Stimulated activated CD8-positive, alpha-beta memory T cell treated with anti-CD3 and anti-CD28 coated beads, Interleukin-15, amount 100 ng/mL, for 1 hour (primary cell): Measurements from ENCODE around the gene PRR5L.

Experiments
- DNase-seq: peaks from one replicate; pipeline ENCODE4 v3.0.0-alpha.2; 2020; ENCODE audit warnings: low read depth

Gene PRR5L

GRCh38 chr11:36326524-36327419 is 30.7 kb downstream of the PRR5L start:
- DNase-seq, result no peak

GRCh38 chr11:36328966-36329673 is 33.0 kb downstream of the PRR5L start:
- DNase-seq, result no peak

DNA sequence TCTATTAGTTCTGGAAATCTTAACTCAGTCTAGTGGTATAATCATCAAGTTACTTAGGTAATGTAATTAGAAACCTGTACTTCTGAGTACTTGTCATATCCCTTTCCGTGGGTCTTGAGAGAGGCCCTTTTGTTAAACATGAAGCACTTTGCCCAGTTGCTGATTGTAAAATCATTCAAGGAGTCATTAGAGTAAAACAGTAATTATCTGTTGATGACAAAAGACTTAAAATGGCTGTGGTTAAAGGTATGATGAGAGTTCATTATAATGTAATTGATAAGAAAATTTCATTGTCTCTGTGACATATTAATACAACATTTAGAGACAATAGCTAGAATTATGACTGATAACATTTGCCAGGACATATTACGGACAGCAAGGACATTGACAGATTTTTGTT is 34.3 kb downstream of the PRR5L start:
- DNase-seq, result no peak

- no peak for DNase-seq
Measured at GRCh38 chr11:36333468-36333867, 37.4 kb downstream of the PRR5L start.

DNA sequence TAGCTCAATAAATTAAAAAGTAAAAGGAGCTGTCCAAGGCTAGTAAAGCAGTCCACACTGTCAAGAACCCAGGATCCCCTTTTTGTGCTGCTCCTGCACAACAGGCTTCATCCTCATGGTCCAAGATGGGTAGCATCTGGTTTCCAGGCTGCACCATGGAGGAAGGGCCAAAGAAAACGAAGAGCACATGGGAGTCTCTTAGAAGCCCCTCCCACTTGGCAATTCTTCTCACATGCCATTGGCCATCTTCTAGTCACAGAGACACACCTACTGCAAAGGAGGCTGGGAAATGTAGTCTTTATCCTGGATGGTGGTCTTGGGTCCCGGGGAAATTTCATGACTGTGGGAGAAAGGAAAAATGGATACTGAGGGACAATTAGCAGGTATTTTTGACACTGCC is 37.8 kb downstream of the PRR5L start:
- DNase-seq, result no peak

GRCh38 chr11:36339888-36340287 is 43.8 kb downstream of the PRR5L start:
- DNase-seq, result no peak

DNA sequence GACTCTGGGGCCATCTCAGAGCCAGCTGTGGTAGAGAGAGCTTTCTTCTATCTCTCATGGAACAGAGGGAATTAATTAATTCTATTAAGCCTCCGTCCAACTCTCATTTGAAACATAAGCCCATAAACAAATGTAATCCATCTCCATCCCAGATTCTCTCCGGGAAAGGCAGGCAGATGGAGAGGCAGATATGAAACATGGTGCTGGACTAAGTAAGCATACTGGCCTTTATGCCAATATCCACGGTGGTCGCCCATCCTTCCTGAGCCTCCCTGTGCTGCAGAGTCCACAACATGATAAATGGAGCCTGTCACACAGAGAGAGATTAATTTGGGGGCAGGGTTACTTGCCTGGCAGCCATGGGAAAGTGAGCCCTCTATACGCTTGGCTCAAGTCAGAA is 44.8 kb downstream of the PRR5L start:
- DNase-seq, result no peak

DNA sequence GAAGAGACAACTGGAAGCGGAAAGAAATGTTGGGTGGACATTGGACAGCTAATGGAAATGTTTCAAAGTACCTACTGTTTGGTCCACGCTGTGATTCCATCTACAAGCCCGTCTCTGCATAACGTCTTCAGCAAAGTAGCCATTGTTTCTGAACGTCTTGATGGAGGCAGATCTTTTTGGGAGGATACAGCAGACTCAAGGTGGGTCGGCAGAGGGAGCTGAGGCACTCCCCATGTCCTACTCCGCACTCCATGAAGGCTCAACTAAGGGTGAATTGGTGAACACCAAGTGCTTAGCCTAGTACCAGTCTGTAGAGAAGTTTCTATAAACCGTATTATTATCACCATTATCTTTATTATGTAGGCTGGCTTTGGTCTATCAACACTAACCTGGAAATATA is 45.8 kb downstream of the PRR5L start:
- no peak for DNase-seq

DNA sequence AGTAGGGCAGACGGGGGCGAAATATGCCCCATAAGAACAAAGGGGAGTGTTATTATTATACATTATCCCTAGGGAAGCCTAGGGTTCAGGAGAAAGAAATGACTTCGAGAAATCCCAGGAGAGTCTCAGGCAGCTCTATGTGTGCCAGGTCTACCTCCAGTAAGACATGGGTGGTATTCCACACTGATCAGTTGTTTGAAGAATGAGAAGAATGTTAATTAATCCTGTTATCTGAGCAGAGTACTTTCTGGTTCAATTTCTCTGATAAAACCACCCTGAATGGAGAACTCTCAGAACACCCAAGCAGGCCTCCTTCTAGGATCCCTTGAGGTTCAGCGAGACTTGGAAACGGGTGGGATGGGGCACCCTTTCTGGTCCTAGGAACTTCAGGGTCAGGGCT is 46.2 kb downstream of the PRR5L start:
- DNase-seq, result no peak

DNA sequence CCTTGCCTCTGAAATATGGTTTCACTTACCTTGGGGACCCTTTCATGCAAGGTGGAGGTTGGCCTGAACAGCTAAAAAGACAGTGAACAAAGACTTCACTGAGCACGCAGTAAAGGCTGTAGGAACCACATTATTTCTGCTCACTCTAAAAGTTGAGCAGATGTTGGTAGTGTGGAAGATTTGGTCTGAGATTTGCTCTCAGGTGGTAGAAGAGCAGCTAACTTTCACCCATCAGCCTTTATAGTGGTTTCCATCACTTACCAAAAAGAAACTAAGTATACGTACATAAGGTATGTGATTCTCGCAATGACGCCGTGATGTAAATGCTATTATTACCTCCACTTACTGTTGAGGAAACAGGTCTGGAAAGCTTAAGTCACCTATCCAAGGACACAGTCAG is 47.3 kb downstream of the PRR5L start:
- no peak for DNase-seq

DNA sequence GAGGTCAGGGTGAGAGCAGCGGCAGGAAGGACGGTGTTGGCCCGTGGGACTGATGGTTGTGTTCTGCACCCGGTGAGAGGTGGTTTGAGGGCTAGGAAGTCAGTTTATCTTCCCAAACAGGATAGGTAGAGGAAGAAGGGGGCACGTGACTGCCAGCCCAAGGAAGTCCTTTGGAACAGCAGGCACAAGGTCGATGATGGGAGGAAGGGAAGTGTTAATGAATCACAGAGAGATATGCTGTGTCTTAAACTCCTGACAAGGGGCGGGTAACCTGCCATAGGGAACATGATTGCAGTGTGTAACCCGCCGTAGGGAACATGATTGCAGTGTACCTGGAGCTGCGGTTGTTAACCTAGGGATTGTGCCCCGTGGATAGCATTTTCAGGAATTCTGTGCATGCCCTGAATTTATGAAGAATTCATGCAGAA is 49.0 kb downstream of the PRR5L start:
- DNase-seq, result no peak

GRCh38 chr11:36345535-36346141 is 49.5 kb downstream of the PRR5L start:
- no peak for DNase-seq

DNA sequence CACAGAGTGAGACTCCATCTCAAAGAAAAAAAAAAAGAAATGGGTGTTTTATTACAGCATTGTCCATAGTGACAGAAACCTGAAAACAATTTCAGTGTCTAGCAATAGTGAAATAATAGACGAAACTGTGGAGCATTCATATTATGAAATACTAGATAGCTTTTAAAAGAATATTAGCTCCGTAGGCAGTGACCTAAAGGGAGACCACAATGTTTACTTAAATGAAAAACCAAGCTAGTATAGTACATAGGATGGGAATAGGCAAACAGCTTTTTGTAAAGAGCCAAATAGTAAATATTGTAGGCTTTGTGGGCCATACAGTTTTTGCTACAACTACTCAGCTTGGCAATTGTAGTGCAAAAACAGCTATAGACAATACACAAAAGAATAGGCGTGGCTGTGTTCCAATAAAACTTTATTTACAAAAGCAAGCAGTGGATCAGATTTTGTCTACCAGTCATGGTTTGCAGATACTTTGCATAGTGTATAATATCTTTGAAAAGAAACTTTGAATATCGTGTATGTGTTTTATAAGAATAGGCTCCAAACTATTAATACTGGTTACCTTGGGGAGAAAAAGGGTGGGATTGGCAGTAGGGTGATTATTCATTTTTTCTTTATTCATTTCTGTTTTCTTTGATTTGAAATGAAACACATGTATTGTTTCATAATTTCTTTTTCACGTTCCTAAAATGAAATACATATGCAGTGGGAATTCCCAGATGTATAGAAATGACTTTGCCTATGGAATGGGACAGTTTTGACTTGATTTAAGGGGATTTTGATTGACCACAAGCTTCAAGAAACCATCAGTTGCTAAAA is 50.7 kb downstream of the PRR5L start:
- DNase-seq, result no peak

DNA sequence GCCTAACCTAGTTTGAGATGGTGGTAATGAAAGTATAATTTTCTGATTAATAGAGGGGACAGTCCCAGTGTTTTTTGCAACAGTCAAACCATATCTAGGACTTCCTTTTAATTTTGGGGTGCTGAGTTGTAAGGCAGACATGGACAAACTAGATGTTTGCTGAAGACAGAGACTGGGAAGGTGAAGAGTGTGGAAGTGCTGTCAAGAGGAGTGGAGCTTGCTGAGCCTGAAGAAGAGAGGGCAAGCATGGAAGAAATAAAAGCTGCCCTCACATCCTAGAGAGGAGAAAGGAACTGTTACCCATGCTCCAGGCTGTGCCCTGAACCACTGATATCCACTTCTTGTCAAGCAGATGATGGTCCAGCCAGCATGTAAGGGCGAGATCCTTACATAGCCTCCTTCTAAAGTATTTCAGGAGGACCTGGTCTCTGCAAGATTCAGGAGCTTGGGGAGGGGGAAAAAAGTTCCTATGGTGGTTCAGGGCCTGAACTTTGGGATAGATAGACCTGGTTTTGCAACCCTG is 51.4 kb downstream of the PRR5L start:
- no peak for DNase-seq

- DNase-seq, result no peak
Measured at GRCh38 chr11:36349351-36350136, 53.5 kb downstream of the PRR5L start.

DNA sequence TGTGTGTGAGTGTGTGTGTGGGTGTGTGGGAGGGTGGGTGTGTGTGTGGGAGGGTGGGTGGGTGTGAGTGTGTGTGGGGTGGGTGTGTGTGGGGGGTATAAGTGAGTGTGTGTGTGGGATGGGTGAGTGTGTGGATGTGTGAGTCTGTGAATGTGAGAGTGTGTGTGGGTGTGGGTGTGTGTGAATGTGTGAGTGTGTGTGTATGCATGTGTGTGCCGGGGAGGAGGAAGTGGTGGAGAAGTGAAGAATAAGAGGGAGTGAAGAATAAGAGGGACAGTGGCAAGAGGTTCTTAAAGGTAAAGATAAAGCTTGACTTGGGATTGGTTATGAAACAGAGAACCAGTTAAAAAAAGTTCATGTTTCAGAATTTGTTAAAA is 54.0 kb downstream of the PRR5L start:
- DNase-seq, result no peak

DNA sequence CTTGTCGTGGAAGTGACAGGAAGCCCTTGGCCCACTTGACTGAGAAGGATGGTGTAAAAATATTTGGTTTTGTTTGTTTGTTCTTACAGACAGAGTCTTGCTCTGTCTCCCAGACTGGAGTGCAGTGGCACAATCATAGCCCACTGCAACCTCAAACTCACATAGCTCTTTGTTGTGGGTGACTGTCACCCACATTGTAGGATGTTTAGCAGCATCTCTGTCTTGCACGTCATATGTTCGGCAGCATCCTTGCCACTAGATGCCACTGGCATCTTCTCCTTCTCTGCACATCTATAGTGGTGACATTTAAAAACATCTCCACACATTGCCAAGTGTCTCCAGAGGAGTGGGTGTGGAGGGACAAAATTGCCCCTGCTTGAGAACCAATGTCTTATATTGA is 56.8 kb downstream of the PRR5L start:
- DNase-seq, result no peak

GRCh38 chr11:36354221-36355003 is 58.3 kb downstream of the PRR5L start:
- DNase-seq, result no peak

DNA sequence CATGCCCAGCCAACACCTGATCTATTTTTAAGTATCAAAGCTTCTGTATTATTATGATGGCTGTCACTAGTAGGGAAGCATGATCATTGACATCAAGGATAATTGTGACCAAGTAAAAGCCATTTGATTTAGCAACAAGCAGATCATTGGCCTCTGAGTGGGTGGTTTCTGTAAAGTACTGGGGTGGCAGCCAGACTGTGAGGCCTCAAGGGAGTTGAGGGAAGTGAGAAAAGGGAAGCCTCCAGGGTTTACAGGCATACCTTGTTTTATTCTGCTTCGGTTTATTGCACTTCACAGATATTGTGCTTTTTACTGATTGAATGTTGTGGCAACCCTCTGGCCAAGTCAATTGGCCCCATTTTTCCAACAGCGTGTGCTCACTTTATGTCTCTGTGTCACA is 60.1 kb downstream of the PRR5L start:
- no peak for DNase-seq

DNA sequence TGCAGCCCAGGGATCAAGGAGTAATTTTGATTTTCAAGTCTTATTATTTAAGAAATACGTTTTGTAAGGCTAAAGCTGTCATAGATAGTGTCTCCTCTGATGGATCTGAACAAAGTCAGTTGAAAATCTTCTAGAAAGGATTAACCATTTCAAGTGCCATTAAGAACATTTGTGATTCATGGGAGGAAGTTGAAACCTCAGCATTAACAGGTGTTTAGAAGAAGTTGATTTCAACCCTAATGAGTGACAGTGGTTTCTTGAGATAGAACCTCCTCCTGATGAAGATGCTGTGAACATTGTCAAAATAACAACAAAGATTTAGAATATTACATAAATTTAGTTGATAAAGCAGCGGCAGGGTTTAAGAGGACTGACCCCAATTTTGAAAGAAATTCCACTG is 61.7 kb downstream of the PRR5L start:
- no peak for DNase-seq
